ENCODE measurements around the gene ALOX5. TPM values are rescaled to one million over a fixed set of nuclear protein-coding genes. Genes with fewer than 3 reads are reported as not detected.

Gene ALOX5
- total RNA-seq, result 0.09 and 0.42 TPM in 2 replicates

DNA sequence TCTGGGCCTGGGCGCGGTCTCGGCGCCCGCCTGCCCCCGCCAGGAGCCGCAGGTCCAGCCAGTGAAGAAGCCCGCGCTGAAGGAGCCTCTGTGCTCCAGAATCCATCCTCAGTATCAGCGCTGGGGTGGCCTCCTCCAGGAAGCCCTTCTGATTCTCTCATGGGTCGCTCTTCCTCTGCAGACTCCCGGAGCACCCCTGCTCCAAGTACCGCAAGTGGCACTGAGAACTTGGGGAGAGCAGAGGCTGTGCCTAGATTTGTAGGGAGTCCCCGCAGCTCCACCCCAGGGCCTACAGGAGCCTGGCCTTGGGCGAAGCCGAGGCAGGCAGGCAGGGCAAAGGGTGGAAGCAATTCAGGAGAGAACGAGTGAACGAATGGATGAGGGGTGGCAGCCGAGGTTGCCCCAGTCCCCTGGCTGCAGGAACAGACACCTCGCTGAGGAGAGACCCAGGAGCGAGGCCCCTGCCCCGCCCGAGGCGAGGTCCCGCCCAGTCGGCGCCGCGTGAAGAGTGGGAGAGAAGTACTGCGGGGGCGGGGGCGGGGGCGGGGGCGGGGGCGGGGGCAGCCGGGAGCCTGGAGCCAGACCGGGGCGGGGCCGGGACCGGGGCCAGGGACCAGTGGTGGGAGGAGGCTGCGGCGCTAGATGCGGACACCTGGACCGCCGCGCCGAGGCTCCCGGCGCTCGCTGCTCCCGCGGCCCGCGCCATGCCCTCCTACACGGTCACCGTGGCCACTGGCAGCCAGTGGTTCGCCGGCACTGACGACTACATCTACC is at the start of gene ALOX5:
TSS of gene ALOX5 (plus strand) at position 641 of the 774 bp plus-strand sequence. CDS start at position 705, 64 bp downstream.

Other genes starting within 250 kb of the ALOX5 start
- not detected in 2 replicates for gene OR13A1, start 58.6 kb upstream of the ALOX5 start, total RNA-seq

Data from airway epithelial cell (primary cell).